ENCODE results near the gene ZNF23.

GRCh38 chr16:71406724-71407123 lies 55.3 kb downstream of the ZNF23 start:
- TF ChIP-seq, protein P1, sequence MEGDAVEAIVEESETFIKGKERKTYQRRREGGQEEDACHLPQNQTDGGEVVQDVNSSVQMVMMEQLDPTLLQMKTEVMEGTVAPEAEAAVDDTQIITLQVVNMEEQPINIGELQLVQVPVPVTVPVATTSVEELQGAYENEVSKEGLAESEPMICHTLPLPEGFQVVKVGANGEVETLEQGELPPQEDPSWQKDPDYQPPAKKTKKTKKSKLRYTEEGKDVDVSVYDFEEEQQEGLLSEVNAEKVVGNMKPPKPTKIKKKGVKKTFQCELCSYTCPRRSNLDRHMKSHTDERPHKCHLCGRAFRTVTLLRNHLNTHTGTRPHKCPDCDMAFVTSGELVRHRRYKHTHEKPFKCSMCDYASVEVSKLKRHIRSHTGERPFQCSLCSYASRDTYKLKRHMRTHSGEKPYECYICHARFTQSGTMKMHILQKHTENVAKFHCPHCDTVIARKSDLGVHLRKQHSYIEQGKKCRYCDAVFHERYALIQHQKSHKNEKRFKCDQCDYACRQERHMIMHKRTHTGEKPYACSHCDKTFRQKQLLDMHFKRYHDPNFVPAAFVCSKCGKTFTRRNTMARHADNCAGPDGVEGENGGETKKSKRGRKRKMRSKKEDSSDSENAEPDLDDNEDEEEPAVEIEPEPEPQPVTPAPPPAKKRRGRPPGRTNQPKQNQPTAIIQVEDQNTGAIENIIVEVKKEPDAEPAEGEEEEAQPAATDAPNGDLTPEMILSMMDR (IDR thresholded peaks at IDR 0.05), result no peak
- TF ChIP-seq POLR2A (IDR thresholded peaks at IDR 0.05), result no peak
